Measurements from ENCODE around the gene AGXT.

DNA sequence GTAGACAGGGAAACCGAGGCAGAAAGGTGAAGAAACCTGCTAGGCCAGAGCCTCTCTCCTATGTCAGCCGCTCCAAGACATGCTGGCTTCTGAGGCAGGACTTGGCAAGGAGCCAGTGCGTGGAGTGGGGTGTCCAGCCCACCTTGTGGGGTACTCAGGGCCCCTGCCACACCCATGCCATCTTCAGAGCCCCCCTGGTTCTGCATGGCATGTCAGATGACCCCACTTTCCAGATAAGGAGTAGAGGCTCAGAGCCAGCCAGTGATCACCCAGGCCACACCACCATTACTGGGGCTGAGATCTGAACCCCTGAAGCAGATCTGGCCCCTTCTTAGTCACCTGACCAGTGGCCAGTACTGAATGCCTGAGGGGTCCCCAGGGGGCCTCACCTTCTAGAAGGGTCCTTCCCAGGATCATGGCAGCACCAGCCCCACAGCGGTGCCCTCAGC lies 52.2 kb downstream of the AGXT start:
- TF ChIP-seq CTBP2 (IDR thresholded peaks at IDR 0.05; ENCODE audit: borderline replicate concordance, insufficient read depth, insufficient read length, low read length) (no peak), ZNF274 (IDR thresholded peaks at IDR 0.05; ENCODE audit: borderline replicate concordance, extremely low read depth, low read length) (no peak), JUN (IDR thresholded peaks at IDR 0.05; ENCODE audit: low read depth, low read length) (no peak), EZH2 (IDR thresholded peaks at IDR 0.05; ENCODE audit: low read depth, low read length, severe bottlenecking) (no peak), CTCF (IDR thresholded peaks at IDR 0.05; ENCODE audit: control extremely low read depth in 1 of 3, insufficient read depth in 1 of 3, low read depth in 1 of 3, low read length in 3 of 3) (no peak), EP300 (IDR thresholded peaks at IDR 0.05; ENCODE audit: borderline replicate concordance in 1 of 2, low read depth in 2 of 2, low read length in 2 of 2) (no peak), POLR2A (IDR thresholded peaks at IDR 0.05; ENCODE audit: control extremely low read depth in 1 of 2, low read depth in 2 of 2, low read length in 2 of 2) (no peak), MAX (IDR thresholded peaks at IDR 0.05) (no peak), YY1 (IDR thresholded peaks at IDR 0.05; ENCODE audit: low read depth, low read length) (no peak), RAD21 (IDR thresholded peaks at IDR 0.05 in 1 of 2, conservative IDR thresholded peaks at IDR 0.05 in 1 of 2; ENCODE audit: low read depth in 2 of 2, low read length in 2 of 2) (no peak), HDAC2 (IDR thresholded peaks at IDR 0.05; ENCODE audit: borderline replicate concordance in 1 of 2, low read depth in 2 of 2, low read length in 2 of 2) (no peak), MAFK (IDR thresholded peaks at IDR 0.05; ENCODE audit: low read depth, low read length) (no peak)
- TF ChIP-seq, protein P1, sequence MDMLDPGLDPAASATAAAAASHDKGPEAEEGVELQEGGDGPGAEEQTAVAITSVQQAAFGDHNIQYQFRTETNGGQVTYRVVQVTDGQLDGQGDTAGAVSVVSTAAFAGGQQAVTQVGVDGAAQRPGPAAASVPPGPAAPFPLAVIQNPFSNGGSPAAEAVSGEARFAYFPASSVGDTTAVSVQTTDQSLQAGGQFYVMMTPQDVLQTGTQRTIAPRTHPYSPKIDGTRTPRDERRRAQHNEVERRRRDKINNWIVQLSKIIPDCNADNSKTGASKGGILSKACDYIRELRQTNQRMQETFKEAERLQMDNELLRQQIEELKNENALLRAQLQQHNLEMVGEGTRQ (IDR thresholded peaks at IDR 0.05; ENCODE audit: low read length) = no peak

Measured in H1 (cell line).